Epithelial cell of proximal tubule (primary cell): ENCODE measurements around the gene RAI14. TPM values are rescaled to one million over a fixed set of nuclear protein-coding genes. Genes with fewer than 3 reads are reported as not detected.

ENCODE experiments used
- DNase-seq: peaks from one replicate; pipeline ENCODE4 v3.0.0-alpha.2; 2011; ENCODE audit warnings: low read depth
- H3K4me3 ChIP-seq: 2 replicates; pipeline ENCODE4 v1.5.1; 2011; ENCODE audit warnings: low read depth, mild to moderate bottlenecking, low read length
- total RNA-seq: library from RNA; depleted of rRNA; stranded (reverse); fragments of >200 nt; gene quantifications from 2 replicates; pipeline ENCODE4 v1.2.3, GENCODE V29; 2015
- TF ChIP-seq, protein P1 (sequence below): conservative IDR thresholded peaks from 2 replicates; pipeline ENCODE4 v1.5.1; 2012; ENCODE audit warnings: low read depth, mild to moderate bottlenecking, low read length

Gene RAI14
- total RNA-seq, 1 donor from 2014 or later, result 139 TPM

DNA sequence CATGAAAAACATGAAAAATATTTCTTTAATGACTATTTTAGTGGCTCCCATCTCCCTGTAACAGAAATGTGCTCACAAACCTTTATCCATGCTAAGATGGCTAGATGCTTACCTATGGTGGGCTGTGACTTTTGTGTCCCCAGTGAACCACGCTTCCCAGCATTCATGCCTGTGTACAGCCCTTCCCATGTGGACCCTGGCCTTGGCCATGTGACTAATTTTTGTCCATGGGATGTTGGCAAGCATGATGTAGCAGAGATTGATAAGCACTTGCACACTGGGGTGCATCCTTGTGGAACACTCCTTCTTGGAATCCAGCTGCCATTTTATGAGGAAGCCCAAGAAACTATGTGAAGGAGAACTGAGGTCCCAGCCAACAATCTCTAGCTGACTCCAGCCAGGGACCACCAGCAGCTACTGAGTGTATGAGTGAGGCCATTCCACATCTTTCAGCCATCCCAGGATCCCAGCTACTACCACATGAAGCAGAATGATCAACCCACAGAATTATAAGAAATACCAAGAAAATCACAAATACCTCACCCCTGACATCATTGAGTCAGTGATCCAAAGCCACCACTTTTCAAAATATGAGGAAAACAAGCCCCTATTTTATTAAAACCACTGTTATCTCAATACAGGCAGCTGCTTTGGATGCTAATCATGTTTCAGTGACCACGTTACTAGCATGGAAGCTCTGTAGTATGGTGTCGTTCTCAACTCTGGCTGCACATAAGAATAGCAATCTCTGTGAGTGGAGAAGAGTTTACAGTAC lies 16.1 kb upstream of the RAI14 start:
- no peak overlapping the region for H3K4me3 ChIP-seq
- TF ChIP-seq, protein P1, sequence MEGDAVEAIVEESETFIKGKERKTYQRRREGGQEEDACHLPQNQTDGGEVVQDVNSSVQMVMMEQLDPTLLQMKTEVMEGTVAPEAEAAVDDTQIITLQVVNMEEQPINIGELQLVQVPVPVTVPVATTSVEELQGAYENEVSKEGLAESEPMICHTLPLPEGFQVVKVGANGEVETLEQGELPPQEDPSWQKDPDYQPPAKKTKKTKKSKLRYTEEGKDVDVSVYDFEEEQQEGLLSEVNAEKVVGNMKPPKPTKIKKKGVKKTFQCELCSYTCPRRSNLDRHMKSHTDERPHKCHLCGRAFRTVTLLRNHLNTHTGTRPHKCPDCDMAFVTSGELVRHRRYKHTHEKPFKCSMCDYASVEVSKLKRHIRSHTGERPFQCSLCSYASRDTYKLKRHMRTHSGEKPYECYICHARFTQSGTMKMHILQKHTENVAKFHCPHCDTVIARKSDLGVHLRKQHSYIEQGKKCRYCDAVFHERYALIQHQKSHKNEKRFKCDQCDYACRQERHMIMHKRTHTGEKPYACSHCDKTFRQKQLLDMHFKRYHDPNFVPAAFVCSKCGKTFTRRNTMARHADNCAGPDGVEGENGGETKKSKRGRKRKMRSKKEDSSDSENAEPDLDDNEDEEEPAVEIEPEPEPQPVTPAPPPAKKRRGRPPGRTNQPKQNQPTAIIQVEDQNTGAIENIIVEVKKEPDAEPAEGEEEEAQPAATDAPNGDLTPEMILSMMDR, result no peak
- DNase-seq, result no peak

DNA sequence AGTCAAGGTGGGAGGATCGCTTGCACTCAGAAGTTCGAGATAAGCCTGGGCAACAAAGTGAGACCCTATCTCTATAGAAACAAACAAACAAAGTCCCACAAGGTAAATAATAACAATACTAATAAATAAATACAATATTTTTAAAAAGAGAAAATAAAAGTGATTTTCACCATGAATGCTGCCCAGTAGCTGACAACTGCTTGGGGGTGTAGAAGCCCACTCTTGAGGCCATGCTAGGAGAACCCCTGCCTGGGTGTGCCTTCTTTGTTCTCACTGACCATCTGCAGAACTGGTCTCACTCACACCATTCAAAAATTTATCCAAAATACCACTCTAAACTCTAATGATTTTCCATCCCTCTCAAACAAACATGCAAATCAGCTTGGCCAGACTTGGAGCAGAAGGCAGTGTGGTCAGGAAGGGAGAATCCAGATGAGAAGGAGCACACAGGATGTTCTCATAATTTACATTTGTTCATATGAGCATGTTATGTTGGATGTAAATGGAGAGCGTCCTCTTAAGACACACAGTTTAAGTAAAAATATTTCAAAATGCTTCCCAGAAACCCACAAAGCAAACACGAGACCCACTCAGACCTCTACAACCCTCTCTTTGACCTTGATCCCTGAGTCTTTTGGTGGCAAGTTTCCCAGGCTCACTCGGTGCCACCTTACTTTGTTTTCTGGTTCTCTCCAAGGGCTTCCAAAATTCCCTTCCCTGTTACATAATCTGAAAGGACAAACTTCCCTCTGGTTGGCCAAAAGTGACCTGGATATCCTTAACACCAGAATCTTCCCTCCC lies 7.9 kb upstream of the RAI14 start:
- no peak for DNase-seq
- H3K4me3 ChIP-seq, result no peak overlapping the region
- TF ChIP-seq, protein P1, result no peak

DNA sequence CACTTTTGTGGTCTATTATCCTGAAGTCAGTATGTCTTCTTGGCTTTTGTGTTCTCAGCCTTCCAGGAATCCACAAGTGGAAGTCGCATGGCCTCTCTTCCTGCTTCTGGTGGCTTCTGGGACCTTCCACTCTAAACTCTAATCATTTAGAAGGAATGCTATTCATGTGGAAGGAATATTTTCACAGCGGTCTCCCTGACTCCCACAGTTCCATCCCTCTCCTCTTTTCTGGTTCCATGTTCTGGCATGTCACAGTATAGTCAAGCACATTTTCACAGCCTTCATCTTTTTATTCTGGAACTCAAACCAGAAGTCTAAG lies 7.3 kb upstream of the RAI14 start:
- H3K4me3 ChIP-seq, result no peak overlapping the region
- TF ChIP-seq, protein P1, result no peak
- DNase-seq, result no peak

DNA sequence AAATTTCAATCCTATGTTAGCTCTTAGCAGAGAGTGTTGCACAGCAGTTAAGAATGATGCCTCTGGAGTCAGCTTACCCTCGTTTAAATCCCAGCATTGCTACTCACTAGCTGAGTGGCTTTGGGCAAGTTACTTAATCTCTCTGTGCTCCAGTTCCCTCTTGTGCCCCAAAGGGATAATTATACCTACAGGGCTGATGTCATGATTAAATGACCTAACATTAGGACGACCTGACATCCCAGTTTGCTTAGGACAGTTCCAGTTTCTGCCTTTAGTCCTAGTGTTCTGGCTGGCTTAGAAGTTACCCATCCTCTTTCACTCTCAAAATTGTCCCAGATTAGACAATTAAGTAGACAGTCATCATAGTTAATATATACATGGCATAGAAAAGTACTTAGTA lies 4.3 kb upstream of the RAI14 start:
- DNase-seq, result no peak
- H3K4me3 ChIP-seq, result no peak overlapping the region
- TF ChIP-seq, protein P1, result no peak

DNA sequence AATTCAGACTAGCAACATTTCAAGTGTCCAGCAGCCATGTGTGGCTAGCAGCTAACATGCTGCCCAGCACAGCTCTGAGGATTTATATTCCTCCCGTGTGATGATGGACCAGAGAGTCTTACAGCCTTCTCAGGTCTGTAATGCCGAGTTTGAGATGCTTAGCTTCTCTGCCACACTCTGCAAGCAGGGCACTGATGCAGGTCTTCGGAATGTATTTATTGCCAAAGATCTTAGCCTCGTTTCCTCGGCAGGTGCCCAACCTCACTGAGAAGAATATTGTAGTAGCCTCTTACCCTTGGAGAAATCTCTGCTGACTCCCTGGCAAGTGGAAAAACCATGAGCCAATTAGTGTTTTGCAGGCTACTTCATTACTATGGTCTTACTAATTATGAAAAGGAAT lies 3.7 kb upstream of the RAI14 start:
- H3K4me3 ChIP-seq, result no peak overlapping the region
- TF ChIP-seq, protein P1, result no peak
- no peak for DNase-seq

DNA sequence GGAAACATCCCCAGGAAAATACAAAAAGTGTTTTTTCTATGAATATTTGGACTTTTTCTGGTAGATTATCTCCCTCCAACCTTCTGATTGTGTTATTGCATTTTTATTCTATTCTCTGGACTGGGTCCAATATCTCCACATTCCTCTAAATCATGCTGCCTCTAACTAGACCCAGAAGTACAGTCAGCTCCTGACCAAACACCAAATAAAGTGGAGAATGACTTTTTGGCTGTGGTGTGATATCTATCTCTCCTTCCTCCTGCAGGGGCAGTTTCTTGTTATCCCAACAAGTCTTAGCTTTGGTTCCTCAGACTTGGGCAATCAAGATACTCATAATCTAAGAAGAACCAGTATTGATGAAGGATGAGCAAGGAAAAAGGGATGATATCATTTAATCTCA lies 3.2 kb upstream of the RAI14 start:
- TF ChIP-seq, protein P1, result no peak
- DNase-seq, result no peak
- no peak overlapping the region for H3K4me3 ChIP-seq
